Femur (tissue), 1 donor: ENCODE measurements around the gene EEFSEC.

Source experiments
- DNase-seq: peaks from one replicate; pipeline ENCODE4 v3.0.0-alpha.2; 2017

Gene EEFSEC

GRCh38 chr3:128376516-128376915, 223.2 kb downstream of the EEFSEC start:
- DNase-seq, result no peak

- peak; percentile 58 for DNase-seq
Measured at GRCh38 chr3:128378631-128379347, 225.5 kb downstream of the EEFSEC start.

GRCh38 chr3:128379367-128380160, 226.3 kb downstream of the EEFSEC start:
- no peak for DNase-seq

GRCh38 chr3:128380295-128380694, 227.0 kb downstream of the EEFSEC start:
- no peak for DNase-seq

GRCh38 chr3:128380719-128381118, 227.4 kb downstream of the EEFSEC start:
- no peak for DNase-seq

GRCh38 chr3:128381609-128382008, 228.3 kb downstream of the EEFSEC start:
- no peak for DNase-seq

GRCh38 chr3:128382221-128382807, 229.0 kb downstream of the EEFSEC start:
- DNase-seq, result peak; percentile 36

GRCh38 chr3:128383316-128384235, 230.3 kb downstream of the EEFSEC start:
- peak; percentile 71 for DNase-seq

- DNase-seq, result peak; percentile 41
Measured at GRCh38 chr3:128385080-128385832, 232.0 kb downstream of the EEFSEC start.

GRCh38 chr3:128388932-128389331, 235.7 kb downstream of the EEFSEC start:
- no peak for DNase-seq

- peak; percentile 56 for DNase-seq
Measured at GRCh38 chr3:128390867-128391266, 237.6 kb downstream of the EEFSEC start.

GRCh38 chr3:128392021-128392420, 238.7 kb downstream of the EEFSEC start:
- no peak for DNase-seq

- no peak for DNase-seq
Measured at GRCh38 chr3:128392818-128393544, 239.7 kb downstream of the EEFSEC start.

- DNase-seq, result no peak
Measured at GRCh38 chr3:128394033-128394432, 240.8 kb downstream of the EEFSEC start.

- DNase-seq, result no peak
Measured at GRCh38 chr3:128395046-128395445, 241.8 kb downstream of the EEFSEC start.

- DNase-seq, result peak; percentile 89
Measured at GRCh38 chr3:128395500-128396162, 242.3 kb downstream of the EEFSEC start.

- DNase-seq, result no peak
Measured at GRCh38 chr3:128397484-128397883, 244.2 kb downstream of the EEFSEC start.

- no peak for DNase-seq
Measured at GRCh38 chr3:128398586-128398985, 245.3 kb downstream of the EEFSEC start.

- DNase-seq, result no peak
Measured at GRCh38 chr3:128399221-128399915, 246.1 kb downstream of the EEFSEC start.

GRCh38 chr3:128400671-128401070, 247.4 kb downstream of the EEFSEC start:
- no peak for DNase-seq
